ENCODE results near the gene GYPC. TPM values are rescaled to one million over a fixed set of nuclear protein-coding genes. Genes with fewer than 3 reads are reported as not detected.

GYPC gene
- total RNA-seq, 1 donor from 2014 or later = 30.1 TPM

- no peak for DNase-seq (ENCODE audit: low spot score)
These were observed 5.0 kb upstream of the GYPC start for GRCh38 chr2:126650994-126651393.

- DNase-seq (ENCODE audit: low spot score) = no peak
These were observed 3.6 kb upstream of the GYPC start for GRCh38 chr2:126652323-126652891.

GRCh38 chr2:126653109-126653508, 2.8 kb upstream of the GYPC start:
- DNase-seq (ENCODE audit: low spot score) = no peak

- DNase-seq (ENCODE audit: low spot score) = no peak
These were observed 2.2 kb upstream of the GYPC start for GRCh38 chr2:126653761-126654160.

DNA sequence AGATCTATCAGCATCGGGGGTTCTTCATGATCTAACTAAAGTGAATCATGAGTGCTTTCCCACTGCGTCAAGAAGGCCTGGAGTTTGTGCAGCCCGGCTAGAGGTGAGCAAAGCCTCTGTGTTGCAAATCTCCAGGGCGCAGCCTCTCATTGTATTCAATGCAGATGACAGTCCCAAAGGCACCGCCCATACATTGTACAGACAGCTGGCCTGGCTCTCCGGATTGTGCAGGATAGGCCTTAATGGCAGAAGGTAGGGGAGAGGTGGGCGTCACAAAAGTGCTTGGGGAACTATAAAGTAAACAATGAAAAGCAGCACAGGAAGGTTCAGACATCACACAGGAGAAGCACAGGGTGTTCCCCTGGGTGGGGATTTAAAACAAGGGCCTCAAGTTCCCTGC, 907 bp upstream of the GYPC start:
- no peak for DNase-seq (ENCODE audit: low spot score)

GRCh38 chr2:126656431-126657147, 631 bp downstream of the GYPC start:
- no peak for DNase-seq (ENCODE audit: low spot score)

- peak; percentile 51 for DNase-seq (ENCODE audit: low spot score)
These were observed 1.2 kb downstream of the GYPC start for GRCh38 chr2:126657148-126657635.

DNA sequence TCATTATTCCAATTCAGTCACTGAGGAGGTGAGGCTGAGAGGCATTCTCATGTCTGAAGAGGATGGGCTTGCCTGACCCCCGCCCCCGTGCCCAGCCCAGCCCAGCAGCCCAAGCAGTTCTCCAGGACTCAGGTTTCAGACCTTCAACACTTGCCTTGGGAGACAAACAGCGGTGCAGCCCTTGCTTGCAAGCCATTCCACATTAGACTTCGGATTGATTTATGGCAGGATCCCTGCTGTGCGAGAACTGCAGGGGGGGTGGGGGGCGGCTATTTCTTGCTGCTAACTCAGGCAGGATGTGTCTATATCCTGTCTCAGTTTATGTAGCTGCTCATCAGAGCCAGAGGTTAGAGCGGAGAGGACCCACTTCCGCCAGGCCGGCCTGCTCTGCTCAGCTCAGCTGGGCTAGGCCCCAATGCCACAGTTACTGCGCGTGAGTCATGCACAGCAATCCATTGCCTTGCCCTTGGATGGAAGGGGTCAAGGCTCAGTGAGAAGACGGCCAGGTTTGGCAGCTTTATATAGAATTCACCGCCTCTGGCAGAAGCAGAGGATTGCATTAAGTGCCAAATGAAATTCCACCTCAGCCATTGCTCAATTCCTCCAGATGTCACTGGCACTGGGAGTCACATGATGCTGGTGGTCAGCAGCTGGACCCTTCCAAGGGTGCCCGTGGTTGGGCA, 1.8 kb downstream of the GYPC start:
- peak; percentile 81 for DNase-seq (ENCODE audit: low spot score)

DNA sequence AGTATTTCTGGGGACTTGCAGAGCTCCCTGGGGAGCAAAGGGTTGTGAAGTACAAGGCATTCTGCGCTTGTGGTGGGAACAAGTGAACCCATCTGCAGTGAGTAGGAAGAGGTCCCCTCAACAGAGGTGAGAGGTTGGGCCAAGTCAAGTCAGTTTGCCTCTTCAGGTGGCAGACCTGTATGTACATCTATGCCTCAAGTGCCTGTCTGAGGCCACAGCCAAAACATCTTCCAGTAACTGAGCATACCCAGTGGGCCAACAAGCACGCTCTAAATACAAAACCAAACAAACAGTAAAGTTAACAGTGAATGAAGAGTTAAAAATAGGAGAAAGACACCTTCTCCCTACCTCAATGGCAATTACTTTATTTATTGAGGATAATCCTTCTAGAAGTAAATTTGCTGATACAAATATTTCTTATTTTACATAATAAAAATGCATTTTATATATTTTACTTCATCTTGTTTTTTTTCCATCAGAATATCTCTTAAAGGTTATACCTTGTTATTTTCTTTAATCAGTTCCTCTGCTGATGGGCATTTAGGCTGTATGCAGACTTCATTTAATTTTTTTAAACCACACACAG, 2.5 kb downstream of the GYPC start:
- no peak for DNase-seq (ENCODE audit: low spot score)

GRCh38 chr2:126658905-126659561, 3.1 kb downstream of the GYPC start:
- peak; percentile 69 for DNase-seq (ENCODE audit: low spot score)

DNA sequence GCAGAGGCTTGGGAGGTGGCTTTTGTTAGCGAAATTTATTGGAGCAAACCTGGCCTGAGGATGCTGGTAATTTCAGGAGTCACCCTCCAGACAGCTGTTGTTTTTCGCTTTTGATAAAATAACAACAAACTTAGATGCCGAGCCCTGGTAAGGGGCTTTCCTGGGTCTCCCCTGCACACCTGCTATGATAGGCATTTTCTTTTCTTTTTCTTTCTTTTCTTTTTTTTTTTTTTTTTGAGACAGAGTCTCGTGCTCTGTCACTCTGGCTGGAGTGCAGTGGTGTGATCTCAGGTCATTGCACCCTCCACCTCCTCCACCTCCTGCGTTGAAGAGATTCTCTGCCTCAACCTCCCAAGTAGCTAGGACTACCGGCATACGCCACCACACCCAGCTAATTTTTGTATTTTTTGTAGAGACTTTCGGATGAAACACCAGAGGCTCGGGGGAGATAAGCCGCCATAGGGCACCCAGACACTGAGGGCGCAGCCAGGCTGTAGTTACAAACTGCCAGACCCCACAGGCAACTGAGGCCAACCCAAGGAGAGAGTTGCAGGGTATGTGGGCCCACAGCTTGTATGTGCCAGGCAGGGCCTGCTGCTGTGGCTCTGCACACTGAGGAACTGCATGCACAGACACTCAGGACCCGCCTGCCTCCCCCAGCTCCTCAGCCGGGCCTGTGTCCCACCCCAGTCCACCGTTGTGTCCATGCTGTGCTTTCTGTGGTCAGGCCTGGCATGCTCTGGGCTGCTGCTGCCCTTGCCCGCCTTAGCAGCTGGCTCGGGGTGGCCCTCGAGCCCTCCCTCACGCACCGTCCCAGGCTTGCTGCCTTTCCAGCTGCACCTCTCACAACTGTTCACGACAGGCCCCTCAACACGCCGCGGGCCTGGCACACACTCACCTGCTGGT, 3.9 kb downstream of the GYPC start:
- DNase-seq (ENCODE audit: low spot score) = no peak

- DNase-seq (ENCODE audit: low spot score) = no peak
These were observed 5.0 kb downstream of the GYPC start for GRCh38 chr2:126660971-126661370.

DNA sequence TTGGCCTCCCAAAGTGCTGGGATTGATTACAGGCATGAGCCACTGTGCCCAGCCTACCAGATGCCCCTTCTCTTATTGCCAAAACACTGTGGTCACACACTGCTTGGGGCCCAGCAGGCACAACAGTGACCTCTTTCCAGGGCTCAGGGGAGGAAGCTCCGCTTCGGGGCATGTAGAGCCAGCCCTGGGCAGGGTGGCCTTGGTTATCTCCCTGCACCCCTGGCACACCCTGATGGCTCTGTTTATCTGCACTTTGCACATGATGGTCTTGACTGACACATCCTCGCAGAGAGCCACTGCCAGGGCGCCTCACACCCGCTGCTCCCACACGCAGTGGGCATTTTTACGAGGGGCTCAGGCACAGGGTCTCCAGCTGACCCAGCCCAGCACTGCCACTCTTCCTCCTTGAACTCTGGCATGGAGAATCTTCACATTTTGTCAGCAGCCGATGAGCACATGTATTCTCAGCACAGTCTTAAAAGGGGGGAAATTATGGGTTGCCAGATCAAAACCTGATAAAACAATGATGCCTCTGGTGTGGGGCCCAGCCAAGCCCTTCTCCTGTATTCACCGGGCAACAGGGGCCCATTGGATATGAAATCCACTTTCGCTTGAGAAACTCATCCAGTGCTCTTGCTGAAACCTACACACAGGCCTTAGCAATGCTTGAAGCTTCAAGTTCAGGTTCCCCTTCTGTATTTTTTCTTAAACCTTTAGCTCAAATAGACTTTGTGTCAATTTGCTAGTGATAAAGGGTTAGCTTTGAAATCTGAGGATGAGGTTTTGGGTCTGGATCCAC, 5.9 kb downstream of the GYPC start:
- DNase-seq (ENCODE audit: low spot score) = no peak

DNA sequence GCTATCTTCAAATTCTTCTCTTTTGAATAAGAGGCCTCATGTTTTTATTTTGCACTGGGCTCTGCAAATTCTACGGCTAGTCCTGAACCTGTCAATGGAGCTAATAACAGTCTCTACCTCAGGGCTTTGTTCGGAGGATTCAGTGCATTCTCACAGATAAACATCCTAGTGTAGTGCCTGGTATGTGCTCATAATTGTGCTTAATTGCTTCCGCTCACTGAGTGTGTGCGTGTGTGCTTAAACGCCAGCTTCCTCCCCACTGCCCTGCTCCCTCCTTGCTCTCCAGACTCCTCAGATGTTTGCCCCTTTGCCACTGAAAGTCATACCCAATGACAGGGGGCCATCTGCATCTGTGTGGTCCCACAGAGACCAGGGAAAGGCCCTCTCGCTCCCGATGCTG, 6.7 kb downstream of the GYPC start:
- DNase-seq (ENCODE audit: low spot score) = no peak

- no peak for DNase-seq (ENCODE audit: low spot score)
These were observed 7.4 kb downstream of the GYPC start for GRCh38 chr2:126663184-126663963.

- no peak for DNase-seq (ENCODE audit: low spot score)
These were observed 8.3 kb downstream of the GYPC start for GRCh38 chr2:126664234-126664633.

GRCh38 chr2:126664639-126665038, 8.7 kb downstream of the GYPC start:
- no peak for DNase-seq (ENCODE audit: low spot score)

DNA sequence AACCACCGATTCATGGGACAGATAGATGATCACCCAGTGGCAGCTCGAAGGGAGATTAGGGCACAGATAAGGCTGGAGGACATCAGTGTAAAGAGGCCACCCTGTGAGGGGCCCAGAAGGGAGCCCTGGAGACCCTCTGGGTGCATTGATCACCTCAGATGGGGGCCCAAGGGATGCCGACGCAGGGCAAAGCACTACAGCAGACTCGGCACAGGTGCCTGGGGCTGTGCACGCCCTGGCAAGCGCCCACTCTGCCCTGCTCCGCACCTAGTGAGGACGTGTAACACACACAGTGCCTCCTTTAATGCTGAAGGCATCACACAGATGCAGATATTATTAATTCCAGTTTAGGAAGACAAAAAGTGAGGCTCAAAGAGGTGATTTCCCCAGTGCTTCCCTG, 9.5 kb downstream of the GYPC start:
- DNase-seq (ENCODE audit: low spot score) = no peak

DNA sequence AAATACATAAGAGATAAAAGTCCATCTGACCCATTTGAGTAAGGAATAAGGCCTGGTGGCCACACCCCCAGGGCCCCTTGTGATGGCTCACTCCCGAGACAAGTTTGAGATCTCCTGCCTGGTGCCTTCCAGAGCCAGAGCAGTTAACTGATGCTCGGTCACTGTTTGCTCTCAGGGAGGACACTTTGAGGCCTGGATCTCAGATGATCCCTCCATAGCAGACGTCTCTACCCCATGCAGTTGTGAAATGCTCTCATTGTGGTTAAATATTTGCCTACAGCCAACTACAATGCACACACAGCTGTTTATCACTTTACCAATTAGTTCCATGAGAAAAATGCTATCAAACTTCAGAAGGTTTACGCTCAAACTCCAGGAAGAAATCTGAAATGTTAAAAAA, 12.3 kb downstream of the GYPC start:
- DNase-seq (ENCODE audit: low spot score) = no peak

All from ureter (tissue), 1 donor.